Measurements from ENCODE around the gene PTMS. TPM values are rescaled to one million over a fixed set of nuclear protein-coding genes. Genes with fewer than 3 reads are reported as not detected.

PTMS gene
- total and polyA plus RNA-seq, 10 of the 15 experiments (the other 5 are each of a cell fraction or from before 2014, with no cell fraction given), result 2.1 to 127 (median 29.8) TPM

DNA sequence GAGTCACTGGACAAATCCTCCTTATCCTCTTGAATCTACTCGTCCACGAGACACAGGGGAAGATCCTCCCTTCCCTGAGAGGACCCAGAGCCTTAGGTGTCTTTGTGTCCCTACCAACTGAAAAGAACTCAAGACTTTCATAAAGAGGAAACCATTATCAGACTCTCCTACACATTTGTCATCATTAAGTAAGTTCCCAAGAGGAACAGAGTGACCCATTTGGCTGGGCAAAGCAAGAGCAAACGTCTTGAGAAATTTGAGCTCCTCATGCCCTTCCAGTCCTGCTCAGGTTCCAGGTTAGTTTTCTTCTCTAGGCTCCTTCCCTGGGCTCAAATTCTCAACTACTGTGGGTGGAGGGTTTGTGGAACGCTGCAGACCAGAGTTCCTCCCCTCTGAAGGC, 18.9 kb upstream of the PTMS start (continued):
- TF ChIP-seq, protein P1, sequence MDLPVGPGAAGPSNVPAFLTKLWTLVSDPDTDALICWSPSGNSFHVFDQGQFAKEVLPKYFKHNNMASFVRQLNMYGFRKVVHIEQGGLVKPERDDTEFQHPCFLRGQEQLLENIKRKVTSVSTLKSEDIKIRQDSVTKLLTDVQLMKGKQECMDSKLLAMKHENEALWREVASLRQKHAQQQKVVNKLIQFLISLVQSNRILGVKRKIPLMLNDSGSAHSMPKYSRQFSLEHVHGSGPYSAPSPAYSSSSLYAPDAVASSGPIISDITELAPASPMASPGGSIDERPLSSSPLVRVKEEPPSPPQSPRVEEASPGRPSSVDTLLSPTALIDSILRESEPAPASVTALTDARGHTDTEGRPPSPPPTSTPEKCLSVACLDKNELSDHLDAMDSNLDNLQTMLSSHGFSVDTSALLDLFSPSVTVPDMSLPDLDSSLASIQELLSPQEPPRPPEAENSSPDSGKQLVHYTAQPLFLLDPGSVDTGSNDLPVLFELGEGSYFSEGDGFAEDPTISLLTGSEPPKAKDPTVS (IDR thresholded peaks at IDR 0.05; ENCODE audit: low read depth, low read length), result no peak
- TF ChIP-seq HDAC6 (IDR thresholded peaks at IDR 0.05; ENCODE audit: unreplicated experiment) (no peak), CEBPB (IDR thresholded peaks at IDR 0.05; ENCODE audit: borderline replicate concordance in 1 of 2, low read depth in 2 of 2, low read length in 2 of 2) (no peak), ZNF207 (IDR thresholded peaks at IDR 0.05; ENCODE audit: borderline replicate concordance) (no peak), SRF (IDR thresholded peaks at IDR 0.05; ENCODE audit: low read depth in 2 of 2, low read length in 2 of 2) (no peak), MYC (IDR thresholded peaks at IDR 0.05; ENCODE audit: insufficient read depth, insufficient read length, insufficient replicate concordance, low read length, severe bottlenecking) (no peak)

DNA sequence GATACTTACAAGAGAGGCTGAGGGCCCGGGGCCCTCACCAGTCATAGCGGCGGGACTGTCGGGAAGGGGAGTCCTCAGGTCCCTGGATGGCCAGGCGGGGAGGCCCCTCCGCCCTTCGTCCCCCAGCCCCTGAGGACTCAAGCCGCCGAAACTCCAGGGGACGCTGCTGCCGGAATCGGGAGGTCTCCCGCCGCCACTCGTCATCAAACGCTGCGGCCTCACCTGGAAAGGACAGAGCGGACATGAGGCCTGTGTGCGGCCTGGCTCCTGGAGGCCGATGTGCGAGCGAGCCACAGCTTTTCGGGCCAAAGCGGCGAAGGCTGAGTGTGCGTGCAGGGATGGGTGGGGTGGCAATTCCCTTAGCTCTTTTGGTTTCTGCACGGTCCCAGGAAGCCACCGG, 17.4 kb upstream of the PTMS start:
- RAD21 ChIA-PET (ENCODE audit: unreplicated experiment), result no interaction called here
- Histone ChIP-seq H3K79me2 (ENCODE audit: control insufficient read depth, insufficient read depth, low read length) (peaks cover 18% of the 10 kb centered on the region), H3K9me3 (replicated peaks; ENCODE audit: control insufficient read depth, insufficient read depth, low read length) (no peaks in the 10 kb centered on the region; the same call in 2 of the 3 replicates), H3K27me3 (replicated peaks in 1 of 2; ENCODE audit: control insufficient read depth in 2 of 2, insufficient read depth in 2 of 2, low read length in 1 of 2) (no peaks in the 10 kb centered on the region), H2AFZ (ENCODE audit: control insufficient read depth, low read depth, low read length) (no peak overlapping the region), H3K4me3 (no peak overlapping the region), H3K4me1 (ENCODE audit: control insufficient read depth, insufficient read depth, low read length) (peaks cover 23% of the 10 kb centered on the region), H3K27ac (ENCODE audit: control insufficient read depth, insufficient read depth) (no peak overlapping the region), H3K4me2 (ENCODE audit: control insufficient read depth, insufficient read depth) (no peak overlapping the region), H4K20me1 (ENCODE audit: control insufficient read depth, insufficient read depth) (no peaks in the 10 kb centered on the region), H3K36me3 (ENCODE audit: control insufficient read depth in 2 of 2, insufficient read depth in 2 of 2, low read length in 1 of 2) (peaks cover 6 to 14% of the 10 kb centered on the region in 2 experiments; a peak in 3 of 4 replicates), H3K9ac (ENCODE audit: control insufficient read depth, insufficient read depth, low read length) (no peak overlapping the region)
- WGBS (ENCODE audit: insufficient coverage, insufficient replicate concordance, low lambda C conversion rate, missing lambda C conversion rate), result 97% methylated on average over 28 of the region's 28 CpGs
- DNase-seq (ENCODE audit: low read depth, low spot score) (no peak), ATAC-seq (no peak), FAIRE-seq (no peak)
- POLR2A ChIA-PET, result no interaction called here
- CTCF ChIA-PET, result no interaction called here
- SMC1A ChIA-PET (ENCODE audit: uncharacterized antibody, unreplicated experiment), result interaction anchor here (0.5 kb wide), 1 partner anchor 23 kb away, joined by 3 read pairs; no protein-coding TSS in a partner anchor
- no TSS peak for BruUV-seq (replicated peaks)
- intact Hi-C loops (cut with micrococcal nuclease; ENCODE audit: unreplicated experiment), result no loop called here
- in situ Hi-C loops (cut with MboI), result no loop called here
- TF ChIP-seq MEF2B (IDR thresholded peaks at IDR 0.05; ENCODE audit: partially characterized antibody, poor library complexity, severe bottlenecking) (no peak), RFX5 (IDR thresholded peaks at IDR 0.05; ENCODE audit: low read depth, low read length) (no peak), KDM1A (IDR thresholded peaks at IDR 0.05; ENCODE audit: borderline replicate concordance) (no peak), RBBP5 (conservative IDR thresholded peaks at IDR 0.05) (no peak)
- TF ChIP-seq, protein P2, sequence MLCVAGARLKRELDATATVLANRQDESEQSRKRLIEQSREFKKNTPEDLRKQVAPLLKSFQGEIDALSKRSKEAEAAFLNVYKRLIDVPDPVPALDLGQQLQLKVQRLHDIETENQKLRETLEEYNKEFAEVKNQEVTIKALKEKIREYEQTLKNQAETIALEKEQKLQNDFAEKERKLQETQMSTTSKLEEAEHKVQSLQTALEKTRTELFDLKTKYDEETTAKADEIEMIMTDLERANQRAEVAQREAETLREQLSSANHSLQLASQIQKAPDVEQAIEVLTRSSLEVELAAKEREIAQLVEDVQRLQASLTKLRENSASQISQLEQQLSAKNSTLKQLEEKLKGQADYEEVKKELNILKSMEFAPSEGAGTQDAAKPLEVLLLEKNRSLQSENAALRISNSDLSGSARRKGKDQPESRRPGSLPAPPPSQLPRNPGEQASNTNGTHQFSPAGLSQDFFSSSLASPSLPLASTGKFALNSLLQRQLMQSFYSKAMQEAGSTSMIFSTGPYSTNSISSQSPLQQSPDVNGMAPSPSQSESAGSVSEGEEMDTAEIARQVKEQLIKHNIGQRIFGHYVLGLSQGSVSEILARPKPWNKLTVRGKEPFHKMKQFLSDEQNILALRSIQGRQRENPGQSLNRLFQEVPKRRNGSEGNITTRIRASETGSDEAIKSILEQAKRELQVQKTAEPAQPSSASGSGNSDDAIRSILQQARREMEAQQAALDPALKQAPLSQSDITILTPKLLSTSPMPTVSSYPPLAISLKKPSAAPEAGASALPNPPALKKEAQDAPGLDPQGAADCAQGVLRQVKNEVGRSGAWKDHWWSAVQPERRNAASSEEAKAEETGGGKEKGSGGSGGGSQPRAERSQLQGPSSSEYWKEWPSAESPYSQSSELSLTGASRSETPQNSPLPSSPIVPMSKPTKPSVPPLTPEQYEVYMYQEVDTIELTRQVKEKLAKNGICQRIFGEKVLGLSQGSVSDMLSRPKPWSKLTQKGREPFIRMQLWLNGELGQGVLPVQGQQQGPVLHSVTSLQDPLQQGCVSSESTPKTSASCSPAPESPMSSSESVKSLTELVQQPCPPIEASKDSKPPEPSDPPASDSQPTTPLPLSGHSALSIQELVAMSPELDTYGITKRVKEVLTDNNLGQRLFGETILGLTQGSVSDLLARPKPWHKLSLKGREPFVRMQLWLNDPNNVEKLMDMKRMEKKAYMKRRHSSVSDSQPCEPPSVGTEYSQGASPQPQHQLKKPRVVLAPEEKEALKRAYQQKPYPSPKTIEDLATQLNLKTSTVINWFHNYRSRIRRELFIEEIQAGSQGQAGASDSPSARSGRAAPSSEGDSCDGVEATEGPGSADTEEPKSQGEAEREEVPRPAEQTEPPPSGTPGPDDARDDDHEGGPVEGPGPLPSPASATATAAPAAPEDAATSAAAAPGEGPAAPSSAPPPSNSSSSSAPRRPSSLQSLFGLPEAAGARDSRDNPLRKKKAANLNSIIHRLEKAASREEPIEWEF (IDR thresholded peaks at IDR 0.05; ENCODE audit: insufficient replicate concordance, low read depth, low read length), result no peak
- TF ChIP-seq, protein P3, sequence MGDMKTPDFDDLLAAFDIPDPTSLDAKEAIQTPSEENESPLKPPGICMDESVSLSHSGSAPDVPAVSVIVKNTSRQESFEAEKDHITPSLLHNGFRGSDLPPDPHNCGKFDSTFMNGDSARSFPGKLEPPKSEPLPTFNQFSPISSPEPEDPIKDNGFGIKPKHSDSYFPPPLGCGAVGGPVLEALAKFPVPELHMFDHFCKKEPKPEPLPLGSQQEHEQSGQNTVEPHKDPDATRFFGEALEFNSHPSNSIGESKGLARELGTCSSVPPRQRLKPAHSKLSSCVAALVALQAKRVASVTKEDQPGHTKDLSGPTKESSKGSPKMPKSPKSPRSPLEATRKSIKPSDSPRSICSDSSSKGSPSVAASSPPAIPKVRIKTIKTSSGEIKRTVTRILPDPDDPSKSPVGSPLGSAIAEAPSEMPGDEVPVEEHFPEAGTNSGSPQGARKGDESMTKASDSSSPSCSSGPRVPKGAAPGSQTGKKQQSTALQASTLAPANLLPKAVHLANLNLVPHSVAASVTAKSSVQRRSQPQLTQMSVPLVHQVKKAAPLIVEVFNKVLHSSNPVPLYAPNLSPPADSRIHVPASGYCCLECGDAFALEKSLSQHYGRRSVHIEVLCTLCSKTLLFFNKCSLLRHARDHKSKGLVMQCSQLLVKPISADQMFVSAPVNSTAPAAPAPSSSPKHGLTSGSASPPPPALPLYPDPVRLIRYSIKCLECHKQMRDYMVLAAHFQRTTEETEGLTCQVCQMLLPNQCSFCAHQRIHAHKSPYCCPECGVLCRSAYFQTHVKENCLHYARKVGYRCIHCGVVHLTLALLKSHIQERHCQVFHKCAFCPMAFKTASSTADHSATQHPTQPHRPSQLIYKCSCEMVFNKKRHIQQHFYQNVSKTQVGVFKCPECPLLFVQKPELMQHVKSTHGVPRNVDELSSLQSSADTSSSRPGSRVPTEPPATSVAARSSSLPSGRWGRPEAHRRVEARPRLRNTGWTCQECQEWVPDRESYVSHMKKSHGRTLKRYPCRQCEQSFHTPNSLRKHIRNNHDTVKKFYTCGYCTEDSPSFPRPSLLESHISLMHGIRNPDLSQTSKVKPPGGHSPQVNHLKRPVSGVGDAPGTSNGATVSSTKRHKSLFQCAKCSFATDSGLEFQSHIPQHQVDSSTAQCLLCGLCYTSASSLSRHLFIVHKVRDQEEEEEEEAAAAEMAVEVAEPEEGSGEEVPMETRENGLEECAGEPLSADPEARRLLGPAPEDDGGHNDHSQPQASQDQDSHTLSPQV (IDR thresholded peaks at IDR 0.05), result no peak
